Panc1 (cell line): ENCODE data around the gene FKBP5.

ENCODE experiments used
- CTCF ChIP-seq: fragments of 450-650 bp; IDR thresholded peaks from 2 replicates; pipeline ENCODE4 v1.5.1; 2017; ENCODE audit warnings: mild to moderate bottlenecking
- POLR2AphosphoS5 ChIP-seq: IDR thresholded peaks from 2 replicates; pipeline ENCODE4 v1.6.1; 2012; ENCODE audit warnings: mild to moderate bottlenecking, low read depth, low read length, moderate library complexity
- TCF7L2 ChIP-seq: IDR thresholded peaks from 2 replicates; pipeline ENCODE4 v1.6.1; 2011; ENCODE audit warnings: mild to moderate bottlenecking, low read depth, low read length, inconsistent platforms

- TF ChIP-seq POLR2AphosphoS5: no peak
- no peak for TF ChIP-seq CTCF
- no peak for TF ChIP-seq TCF7L2
Observed at GRCh38 chr6:35647400-35647799, 41.3 kb downstream of the FKBP5 start.
